GM12878 (cell line): Measurements from ENCODE around the gene ERO1B. TPM values are rescaled to one million over a fixed set of nuclear protein-coding genes. Genes with fewer than 3 reads are reported as not detected.

Experiments
- BCL3 ChIP-seq: IDR thresholded peaks from 2 replicates; pipeline ENCODE4 v1.6.1; 2011; ENCODE audit warnings: borderline replicate concordance, low read depth, mild to moderate bottlenecking, moderate library complexity, low read length; ENCODE audit not compliant: insufficient read depth, poor library complexity, severe bottlenecking
- BRCA1 ChIP-seq: IDR thresholded peaks from 2 replicates; pipeline ENCODE4 v1.6.1; 2011; ENCODE audit warnings: low read depth, low read length, improper control_type of control experiment
- DPF2 ChIP-seq: fragments of 450-650 bp; IDR thresholded peaks from 2 replicates; pipeline ENCODE4 v1.6.1; 2017; ENCODE audit warnings: mild to moderate bottlenecking
- EZH2 ChIP-seq: IDR thresholded peaks from 2 replicates; pipeline ENCODE4 v1.6.1; 2012; ENCODE audit warnings: low read depth, mild to moderate bottlenecking, control low read depth, inconsistent platforms, low read length, borderline replicate concordance; ENCODE audit not compliant: control insufficient read depth
- HCFC1 ChIP-seq: fragments of 150-350 bp; IDR thresholded peaks from 2 replicates; pipeline ENCODE4 v1.6.1; 2014; ENCODE audit warnings: low read length
- IKZF2 ChIP-seq, 2 experiments: fragments of 450-650 bp; IDR thresholded peaks; 2 replicates each; pipeline ENCODE4 v1.6.1; 2017; ENCODE audit warnings: mild to moderate bottlenecking in 2 of 2, moderate library complexity in 2 of 2
- KDM1A ChIP-seq: fragments of 200-600 bp; sonication (generic); IDR thresholded peaks from 2 replicates; pipeline ENCODE4 v1.6.1; 2016; ENCODE audit warnings: borderline replicate concordance
- MAX ChIP-seq: IDR thresholded peaks from 2 replicates; pipeline ENCODE4 v1.6.1; 2012; ENCODE audit warnings: low read depth, low read length, improper control_type of control experiment
- NFYB ChIP-seq: IDR thresholded peaks from 2 replicates; pipeline ENCODE4 v1.6.1; 2011; ENCODE audit warnings: low read depth, mild to moderate bottlenecking, low read length, improper control_type of control experiment, moderate library complexity; ENCODE audit not compliant: insufficient read depth
- NR2C1 ChIP-seq: fragments of 450-650 bp; IDR thresholded peaks from 2 replicates; pipeline ENCODE4 v1.6.1; 2017; ENCODE audit warnings: antibody characterized with exemption, mild to moderate bottlenecking, moderate library complexity
- RELB ChIP-seq: fragments of 450-650 bp; IDR thresholded peaks from 2 replicates; pipeline ENCODE4 v1.6.1; 2017; ENCODE audit warnings: low read depth, mild to moderate bottlenecking, moderate library complexity
- REST ChIP-seq: IDR thresholded peaks from 2 replicates; pipeline ENCODE4 v1.6.1; 2012; ENCODE audit warnings: mild to moderate bottlenecking, low read depth, low read length
- SP1 ChIP-seq: IDR thresholded peaks from one replicate; pipeline ENCODE4 v1.6.1; 2011; ENCODE audit warnings: low read depth, low read length
- TARDBP ChIP-seq: IDR thresholded peaks from 2 replicates; pipeline ENCODE4 v1.6.1; 2016; ENCODE audit warnings: borderline replicate concordance
- TCF3 ChIP-seq: IDR thresholded peaks from 2 replicates; pipeline ENCODE4 v1.6.1; 2012; ENCODE audit warnings: low read depth, mild to moderate bottlenecking, low read length, borderline replicate concordance; ENCODE audit not compliant: insufficient read depth
- USF2 ChIP-seq: IDR thresholded peaks from 2 replicates; pipeline ENCODE4 v1.6.1; 2011; ENCODE audit warnings: low read depth, low read length, improper control_type of control experiment, borderline replicate concordance
- ZNF274 ChIP-seq: IDR thresholded peaks from one replicate; pipeline ENCODE4 v1.8.0; 2011; ENCODE audit not compliant: insufficient read length, insufficient read depth
- ZNF592 ChIP-seq: fragments of 450-650 bp; IDR thresholded peaks from 2 replicates; pipeline ENCODE4 v1.6.1; 2017; ENCODE audit warnings: mild to moderate bottlenecking, moderate library complexity
- polyA plus RNA-seq, 11 experiments: library from polyadenylated mRNA; depleted of rRNA in 4 of 11; unstranded in 6 of 11; stranded (reverse) in 5 of 11; fragments of >200 nt; fragmentation: Nextera tagmentation in 4 of 11; fragmentation: Illumina TruSeq in 1 of 11; extraction: Ambion mirVana in 4 of 11; extraction: Trizol in 1 of 11; gene quantifications; 1 replicate in 1 of 11; 2 replicates in 10 of 11; pipeline versions ENCODE4 v1.2.1 to v1.2.3, GENCODE V29; 2011 to 2016; ENCODE audit warnings: inconsistent platforms in 2 of 11, missing spikeins in 2 of 11, low read depth in 1 of 11
- total RNA-seq, 4 experiments: library from RNA; depleted of rRNA in 3 of 4; stranded (reverse); fragments of >200 nt in 3 of 4; fragmentation: Illumina TruSeq in 1 of 4; extraction: Trizol in 1 of 4; gene quantifications; 2 replicates each; pipeline versions ENCODE4 v1.2.1 to v1.2.3, GENCODE V29; 2013 to 2021

The ERO1B gene
- total and polyA plus RNA-seq, 10 of the 15 experiments (the other 5 are each of a cell fraction or from before 2014, with no cell fraction given), result 9.0 to 30.9 (median 23.0) TPM

- peak; percentile 44; the same call in 1 of the 2 replicates for TF ChIP-seq REST
- TF ChIP-seq TARDBP, result no peak
- no peak for TF ChIP-seq KDM1A
- TF ChIP-seq ZNF274, result no peak
- TF ChIP-seq NR2C1, result no peak
- peak; percentile 79 for TF ChIP-seq DPF2
- TF ChIP-seq NFYB, result no peak
- no peak for TF ChIP-seq HCFC1
- TF ChIP-seq BRCA1, result no peak
- no peak for TF ChIP-seq ZNF592
- peak; percentile 31 for TF ChIP-seq SP1
- TF ChIP-seq MAX, result no peak
- TF ChIP-seq USF2, result no peak
- TF ChIP-seq BCL3, result peak; percentile 87
- TF ChIP-seq RELB, result peak; percentile 86; the same call in 1 of the 2 replicates
- no peak for TF ChIP-seq EZH2
- TF ChIP-seq TCF3, result peak; percentile 94
- TF ChIP-seq IKZF2 (IDR thresholded peaks at IDR 0.05), result peak; percentile 98
Measured at GRCh38 chr1:236284291-236284721, 2.5 kb upstream of the ERO1B start (continued).
